Esophagus muscularis mucosa (tissue), 3 donors: Measurements from ENCODE around the gene CACNA1S.

Source experiments
- CTCF ChIP-seq, 3 experiments: fragments of 200-600 bp in 2 of 3; fragments of 450-650 bp in 1 of 3; sonication (generic) in 2 of 3; IDR thresholded peaks; one replicate each; pipeline ENCODE4 v1.5.1; 2017 to 2019; ENCODE audit warnings: antibody characterized with exemption in 3 of 3, mild to moderate bottlenecking in 2 of 3, moderate library complexity in 1 of 3
- EP300 ChIP-seq: sonication (generic); formaldehyde crosslinking; IDR thresholded peaks from one replicate; pipeline ENCODE4 v1.6.1; 2017; ENCODE audit warnings: antibody characterized with exemption

GRCh38 chr1:201114245-201115131 is 2.3 kb upstream of the CACNA1S start:
- TF ChIP-seq CTCF (IDR thresholded peaks at IDR 0.05) (peak; percentile 81 to 92 (median 83)), EP300 (no peak)
